Sigmoid colon (tissue), 4 donors: Measurements from ENCODE around the gene PEX11B.

Experiments
- CTCF ChIP-seq, 4 experiments: fragments of 450-650 bp in 3 of 4; fragments of 200-600 bp in 1 of 4; IDR thresholded peaks; one replicate each; pipeline ENCODE4 v1.5.1; 2016 to 2019; ENCODE audit warnings: antibody characterized with exemption in 4 of 4, mild to moderate bottlenecking in 3 of 4, moderate library complexity in 2 of 4
- POLR2AphosphoS5 ChIP-seq, 4 donors: sonication (generic); formaldehyde crosslinking; IDR thresholded peaks; one replicate each; pipeline ENCODE4 v1.6.1; 2017; ENCODE audit warnings: antibody characterized with exemption in 4 of 4

GRCh38 chr1:145889722-145890121, 28.8 kb downstream of the PEX11B start:
- TF ChIP-seq CTCF (IDR thresholded peaks at IDR 0.05) = no peak
- no peak for TF ChIP-seq POLR2AphosphoS5 (IDR thresholded peaks at IDR 0.05)
